Muscle of leg (tissue), 11 donors: Measurements from ENCODE around the gene PRKG1. TPM values are rescaled to one million over a fixed set of nuclear protein-coding genes. Genes with fewer than 3 reads are reported as not detected.
A peak's percentile ranks its signal among the peaks of the same experiment; 100 is the strongest.

ENCODE experiments used
- DNase-seq: peaks from one replicate; pipeline ENCODE4 v3.0.0; 2013
- H3K27ac ChIP-seq: one replicate; pipeline ENCODE4 v1.5.1; 2013; ENCODE audit warnings: mild to moderate bottlenecking, low read length, control low read depth
- H3K27me3 ChIP-seq: one replicate; pipeline ENCODE4 v1.6.1; 2013; ENCODE audit warnings: low read length; ENCODE audit not compliant: control insufficient read depth, insufficient read depth
- H3K36me3 ChIP-seq: one replicate; pipeline ENCODE4 v1.6.1; 2013; ENCODE audit warnings: low read length; ENCODE audit not compliant: control insufficient read depth, insufficient read depth
- H3K4me1 ChIP-seq: one replicate; pipeline ENCODE4 v1.6.1; 2013; ENCODE audit warnings: low read length; ENCODE audit not compliant: control insufficient read depth, insufficient read depth
- H3K4me3 ChIP-seq: one replicate; pipeline ENCODE4 v1.5.1; 2013; ENCODE audit warnings: low read length, control low read depth
- H3K9me3 ChIP-seq: replicated peaks from 2 replicates; pipeline ENCODE4 v1.6.1; 2013; ENCODE audit warnings: low read depth, low read length; ENCODE audit not compliant: control insufficient read depth
- WGBS: methylation state at CpG from one replicate; pipeline ENCODE4 v1.1.5; 2013; ENCODE audit warnings: missing lambda C conversion rate; ENCODE audit not compliant: insufficient coverage; 5-methylcytosine and 5-hydroxymethylcytosine counted together
- polyA plus RNA-seq, 8 donors: library from polyadenylated mRNA; unstranded; fragments of 120-200 nt; gene quantifications; one replicate each; pipeline versions ENCODE4 v1.2.1 to v1.2.3, GENCODE V29; 2013; ENCODE audit warnings: inconsistent platforms in 1 of 8, low replicate concordance in 1 of 8; ENCODE audit not compliant: insufficient read length in 8 of 8, insufficient read depth in 1 of 8
- total RNA-seq: library from RNA; stranded (reverse); fragments of 120-200 nt; gene quantifications from one replicate; pipeline ENCODE4 v1.2.4, GENCODE V29; 2013

Gene PRKG1
- total and polyA plus RNA-seq, 9 donors: 23.3 to 59.2 (median 50.3) TPM

DNA sequence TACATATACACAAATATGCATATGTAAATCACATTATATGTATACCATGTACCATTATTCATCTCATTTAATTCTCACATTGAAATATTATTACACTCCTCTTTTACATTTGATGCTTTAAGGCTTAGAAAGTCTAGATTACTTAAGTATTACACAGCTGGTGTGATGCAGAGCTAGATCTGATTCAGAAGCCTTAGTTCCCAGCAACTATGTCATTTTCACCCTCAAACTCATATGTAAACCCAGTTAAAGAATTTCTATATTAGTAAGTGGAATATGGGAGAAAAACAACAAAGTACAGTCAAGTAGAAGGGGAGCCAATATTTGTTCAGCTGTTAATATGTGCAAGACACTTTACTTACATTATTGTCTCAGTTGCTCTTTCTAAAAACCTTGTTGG lies 699.4 kb downstream of the PRKG1 start:
- Histone ChIP-seq H3K36me3 (no peaks in the 10 kb centered on the region), H3K4me1 (no peaks in the 10 kb centered on the region), H3K4me3 (no peak overlapping the region), H3K27ac (no peak overlapping the region), H3K9me3 (no peaks in the 10 kb centered on the region), H3K27me3 (no peaks in the 10 kb centered on the region)
- no peak for DNase-seq

DNA sequence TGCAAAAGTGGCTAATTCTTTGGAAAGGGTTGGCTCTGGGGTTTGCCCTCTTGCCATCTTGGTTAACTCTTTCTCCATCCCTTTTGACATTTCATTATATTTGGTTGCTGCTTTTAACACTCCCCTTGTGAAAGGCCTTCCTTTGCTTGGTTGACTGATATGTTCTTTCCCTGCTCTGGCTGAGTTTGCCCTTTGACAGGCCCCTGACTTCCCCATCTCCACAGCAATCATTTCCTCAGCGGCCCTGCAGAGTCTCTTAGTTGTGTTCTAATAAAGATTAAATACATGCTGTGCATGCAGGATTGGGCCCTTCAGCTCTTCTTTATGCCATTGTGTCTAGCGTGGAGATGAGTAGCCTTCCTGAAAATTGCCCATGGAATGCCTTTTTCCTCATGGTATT lies 709.7 kb downstream of the PRKG1 start:
- WGBS: 63% methylated on average over 1 of the region's 2 CpGs
- H3K9me3 ChIP-seq: no peaks in the 10 kb centered on the region
- H3K4me3 ChIP-seq: no peak overlapping the region
- no peaks in the 10 kb centered on the region for H3K27me3 ChIP-seq
- H3K27ac ChIP-seq: no peak overlapping the region
- DNase-seq: peak; percentile 31
- H3K36me3 ChIP-seq: no peaks in the 10 kb centered on the region
- peaks cover 2% of the 10 kb centered on the region for H3K4me1 ChIP-seq

DNA sequence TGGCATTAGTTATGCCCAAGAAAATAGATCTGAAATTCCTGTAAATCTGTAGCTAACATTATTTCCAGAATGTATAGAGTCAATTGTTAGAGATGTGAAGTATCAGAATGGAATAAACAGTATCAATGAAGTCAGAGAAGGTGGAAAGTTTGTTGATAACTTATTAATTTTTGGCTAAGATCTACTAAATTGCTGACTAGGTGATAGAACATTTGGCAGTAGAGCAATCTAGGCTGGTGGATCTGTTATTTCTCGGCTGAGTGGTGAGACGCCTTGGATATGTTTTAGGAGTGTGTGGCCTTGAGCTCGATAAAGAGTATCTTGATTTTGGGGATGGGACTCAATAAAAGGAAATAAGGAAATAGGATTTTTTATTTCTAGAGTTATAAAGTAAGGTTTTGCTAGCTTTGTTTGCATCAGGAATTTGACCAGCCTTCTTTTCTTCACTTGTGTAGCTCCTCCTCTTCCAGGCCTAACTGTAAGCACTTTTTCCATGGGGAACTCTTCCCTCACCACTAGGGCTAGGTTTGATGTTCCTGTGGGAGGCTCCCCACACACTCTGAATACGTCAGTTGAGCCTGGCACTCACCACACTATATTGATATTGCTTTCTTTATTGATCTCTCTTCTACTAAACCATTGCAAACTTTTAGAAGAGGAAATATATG lies 711.9 kb downstream of the PRKG1 start:
- Histone ChIP-seq H3K27me3 (no peaks in the 10 kb centered on the region), H3K36me3 (no peaks in the 10 kb centered on the region), H3K4me1 (peaks cover 2% of the 10 kb centered on the region), H3K27ac (no peak overlapping the region), H3K9me3 (no peaks in the 10 kb centered on the region), H3K4me3 (no peak overlapping the region)
- no CpG with 5 or more reads among the region's 4 CpGs for WGBS
- no peak for DNase-seq

DNA sequence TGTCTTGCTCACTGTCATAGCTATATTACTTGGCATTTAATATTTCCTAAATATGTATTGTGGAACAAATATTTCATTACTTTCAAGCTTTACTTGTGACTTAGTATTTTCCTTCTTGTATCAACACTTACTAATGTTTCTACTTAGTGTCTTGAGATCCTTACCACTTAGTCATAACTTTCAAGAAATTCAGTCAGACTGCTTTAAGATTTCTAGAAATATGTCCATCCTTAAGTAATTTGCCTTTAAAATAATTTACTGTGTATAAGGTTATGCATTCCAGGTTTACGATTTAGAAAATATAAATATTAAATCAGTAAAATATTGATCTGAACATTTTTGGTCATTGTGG lies 712.4 kb downstream of the PRKG1 start:
- no peak for DNase-seq
- H3K4me1 ChIP-seq: peaks cover 2% of the 10 kb centered on the region
- WGBS: no CpG with 5 or more reads among the region's 1 CpG

DNA sequence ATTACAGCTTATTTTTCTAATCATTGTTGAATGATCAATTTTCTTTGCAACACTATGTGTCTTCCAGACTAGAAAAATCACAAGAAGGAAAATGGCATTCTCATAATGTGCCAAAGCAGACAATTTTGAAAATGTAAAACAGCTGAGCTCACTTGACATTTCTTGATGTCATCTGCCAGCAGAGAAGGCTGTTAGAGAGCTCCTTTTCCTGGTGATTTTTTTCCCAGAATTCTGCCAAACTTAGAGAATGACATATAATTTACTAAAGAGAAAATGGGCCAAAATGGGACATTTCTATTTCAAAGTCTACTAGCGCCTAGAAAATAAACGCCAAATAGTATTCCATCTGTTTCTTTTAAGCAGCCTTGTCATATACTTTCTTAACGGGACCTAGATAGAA lies 714.0 kb downstream of the PRKG1 start:
- peak; percentile 41 for DNase-seq
- WGBS: no CpG with 5 or more reads among the region's 3 CpGs
- H3K9me3 ChIP-seq: peaks cover 11% of the 10 kb centered on the region
- peaks cover 2% of the 10 kb centered on the region for H3K4me1 ChIP-seq
- no peak overlapping the region for H3K27ac ChIP-seq
- no peaks in the 10 kb centered on the region for H3K36me3 ChIP-seq
- H3K27me3 ChIP-seq: no peaks in the 10 kb centered on the region
- no peak overlapping the region for H3K4me3 ChIP-seq

More for the DNA sequence above, 712.4 kb downstream of the PRKG1 start:
- peaks cover 3% of the 10 kb centered on the region for H3K9me3 ChIP-seq
- no peak overlapping the region for H3K27ac ChIP-seq
- no peak overlapping the region for H3K4me3 ChIP-seq
- no peaks in the 10 kb centered on the region for H3K27me3 ChIP-seq
- H3K36me3 ChIP-seq: no peaks in the 10 kb centered on the region

DNA sequence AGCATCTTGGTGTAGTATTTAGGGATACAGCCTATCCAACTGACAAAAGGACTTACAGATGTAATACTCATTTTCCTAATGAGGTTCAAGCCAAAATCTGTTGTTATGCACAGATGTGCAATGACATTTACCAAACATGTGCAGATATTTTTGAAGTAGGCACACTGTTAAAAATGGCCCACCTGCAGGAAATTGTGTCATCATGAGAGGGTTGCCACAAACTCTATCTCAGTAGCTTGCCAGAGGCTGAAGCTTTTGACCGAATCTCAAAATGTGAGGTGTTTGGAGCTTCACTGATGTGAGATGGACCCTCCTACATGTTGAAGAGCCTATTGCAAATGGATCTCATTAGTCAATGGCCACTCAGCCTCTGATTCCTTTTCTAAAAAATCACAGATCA lies 714.8 kb downstream of the PRKG1 start:
- no peak for DNase-seq
- Histone ChIP-seq H3K36me3 (no peaks in the 10 kb centered on the region), H3K4me1 (no peaks in the 10 kb centered on the region), H3K4me3 (no peak overlapping the region), H3K9me3 (peaks cover 11% of the 10 kb centered on the region), H3K27me3 (no peaks in the 10 kb centered on the region), H3K27ac (no peak overlapping the region)
- no CpG with 5 or more reads among the region's 1 CpG for WGBS

DNA sequence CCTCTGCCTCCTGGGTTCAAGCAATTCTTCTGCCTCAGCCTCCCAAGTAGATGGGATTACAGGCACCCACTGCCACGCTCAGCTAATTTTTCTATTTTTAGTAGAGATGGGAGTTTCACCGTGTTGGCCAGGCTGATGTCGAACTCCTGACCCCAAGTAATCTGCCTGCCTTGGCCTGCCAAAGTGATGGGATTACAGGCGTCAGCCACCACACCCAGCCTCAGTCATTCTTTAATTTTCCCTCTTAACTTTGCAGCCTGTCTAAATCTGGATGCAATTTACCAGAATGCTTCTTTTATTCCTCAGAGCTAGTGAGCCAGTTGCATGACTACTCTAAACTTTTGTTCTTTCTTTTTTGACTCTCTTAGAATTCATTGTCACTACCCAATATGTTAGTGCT lies 715.6 kb downstream of the PRKG1 start:
- no peaks in the 10 kb centered on the region for H3K36me3 ChIP-seq
- H3K27me3 ChIP-seq: no peaks in the 10 kb centered on the region
- whole genome bisulfite sequencing: 64% methylated on average over 4 of the region's 4 CpGs
- H3K9me3 ChIP-seq: peaks cover 11% of the 10 kb centered on the region
- peak; percentile 63 for DNase-seq
- no peak overlapping the region for H3K27ac ChIP-seq
- no peak overlapping the region for H3K4me3 ChIP-seq
- H3K4me1 ChIP-seq: no peaks in the 10 kb centered on the region

DNA sequence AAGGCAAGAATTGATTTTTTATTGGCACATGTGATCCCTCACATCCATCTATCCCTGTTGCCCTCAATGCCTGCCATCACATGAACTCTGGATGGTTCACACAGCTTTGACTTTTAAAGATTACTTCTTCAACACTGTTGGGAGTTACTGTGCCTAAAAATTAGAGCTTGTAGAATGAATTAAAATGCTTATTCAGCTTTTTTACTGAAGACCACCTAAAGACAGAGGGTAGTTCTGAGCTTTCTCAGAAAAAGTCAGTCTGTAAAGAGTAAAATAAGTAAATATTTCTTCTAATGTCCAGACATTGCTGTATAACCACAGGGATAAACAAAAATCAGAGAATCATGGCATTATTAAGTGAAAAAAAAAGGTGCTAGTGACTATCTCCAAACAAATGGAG lies 718.4 kb downstream of the PRKG1 start:
- DNase-seq: no peak
- H3K27ac ChIP-seq: no peak overlapping the region
- no peak overlapping the region for H3K4me3 ChIP-seq
- no peaks in the 10 kb centered on the region for H3K36me3 ChIP-seq
- no peaks in the 10 kb centered on the region for H3K4me1 ChIP-seq
- H3K9me3 ChIP-seq: peaks cover 11% of the 10 kb centered on the region
- H3K27me3 ChIP-seq: no peaks in the 10 kb centered on the region

DNA sequence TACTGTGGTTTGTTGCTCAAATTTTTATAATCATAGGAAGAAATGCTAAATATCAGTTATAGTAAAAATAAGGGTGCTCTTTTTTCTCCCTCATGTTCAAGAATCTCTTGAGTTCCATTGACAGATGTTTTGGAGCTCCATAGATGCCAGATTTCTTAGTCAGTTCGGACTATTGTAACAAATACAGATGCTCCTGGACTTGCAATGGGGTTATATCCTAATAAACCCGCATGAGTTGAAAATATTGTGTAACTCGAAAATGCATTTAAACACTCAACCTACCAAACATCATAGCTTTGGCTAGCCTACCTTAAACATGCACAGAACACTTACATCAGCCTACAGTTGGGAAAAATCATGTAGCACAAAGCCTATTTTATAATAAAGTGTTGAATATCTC lies 725.8 kb downstream of the PRKG1 start:
- no peaks in the 10 kb centered on the region for H3K4me1 ChIP-seq
- H3K36me3 ChIP-seq: no peaks in the 10 kb centered on the region
- H3K27me3 ChIP-seq: no peaks in the 10 kb centered on the region
- 60% methylated on average over 1 of the region's 3 CpGs for WGBS
- H3K4me3 ChIP-seq: no peak overlapping the region
- DNase-seq: no peak
- H3K9me3 ChIP-seq: no peaks in the 10 kb centered on the region
- H3K27ac ChIP-seq: no peak overlapping the region

DNA sequence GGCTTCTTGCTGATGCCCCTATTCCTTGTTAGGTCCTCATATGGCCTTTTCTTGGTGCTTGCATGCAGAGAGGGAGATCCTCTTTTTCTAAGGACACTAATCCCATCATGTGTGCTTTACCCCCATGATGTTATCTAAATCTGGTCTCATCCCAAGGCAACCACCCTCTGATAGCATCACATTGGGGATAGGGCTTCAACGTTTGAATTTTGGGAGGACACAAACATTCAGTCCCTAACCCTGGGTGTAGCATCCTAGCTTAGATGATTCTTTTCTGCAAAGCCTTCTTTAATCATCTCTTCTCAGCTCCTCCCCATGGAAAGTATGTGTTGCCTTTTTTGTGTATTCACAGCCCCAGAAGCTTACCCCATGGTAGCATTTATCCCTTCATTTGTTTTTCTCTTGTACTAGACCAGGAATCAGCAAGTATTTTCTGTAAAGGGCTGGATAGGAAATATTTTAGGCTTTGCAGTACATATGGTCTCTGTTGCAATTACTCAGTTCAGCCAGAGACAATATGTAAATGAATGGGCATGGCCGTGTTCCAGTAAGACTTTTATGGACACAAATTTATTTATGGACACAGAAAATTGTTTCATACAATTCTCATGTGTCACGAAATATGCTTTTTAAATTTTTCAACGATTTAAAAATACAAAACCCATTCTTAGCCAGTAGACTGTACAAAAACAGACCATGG lies 726.6 kb downstream of the PRKG1 start:
- no peaks in the 10 kb centered on the region for H3K36me3 ChIP-seq
- H3K9me3 ChIP-seq: no peaks in the 10 kb centered on the region
- no peaks in the 10 kb centered on the region for H3K4me1 ChIP-seq
- H3K27ac ChIP-seq: no peak overlapping the region
- no CpG with 5 or more reads among the region's 4 CpGs for WGBS
- H3K27me3 ChIP-seq: no peaks in the 10 kb centered on the region
- H3K4me3 ChIP-seq: no peak overlapping the region
- no peak for DNase-seq

DNA sequence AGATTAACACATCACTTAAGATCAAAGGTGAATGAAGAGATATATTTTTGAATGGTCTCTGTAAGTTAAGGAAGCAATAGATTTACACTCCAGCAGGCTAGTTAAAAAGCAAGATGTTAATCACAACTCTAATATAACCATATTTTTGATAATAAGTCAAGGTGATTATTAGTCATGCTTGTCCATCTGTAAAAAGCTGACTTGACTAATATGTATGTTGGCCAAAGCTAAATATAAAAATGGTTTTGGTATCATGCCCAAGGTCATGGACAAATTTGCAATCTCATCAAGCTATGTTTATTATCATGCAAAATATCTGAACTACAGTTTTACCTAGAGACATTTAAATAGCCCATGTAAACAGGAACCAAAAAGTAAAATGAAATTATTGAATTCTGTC lies 727.7 kb downstream of the PRKG1 start:
- H3K4me3 ChIP-seq: no peak overlapping the region
- DNase-seq: no peak
- H3K27ac ChIP-seq: no peak overlapping the region
- no peaks in the 10 kb centered on the region for H3K4me1 ChIP-seq
- H3K27me3 ChIP-seq: no peaks in the 10 kb centered on the region
- no peaks in the 10 kb centered on the region for H3K36me3 ChIP-seq
- H3K9me3 ChIP-seq: no peaks in the 10 kb centered on the region
